Measurements from ENCODE around the gene COQ10A.

- TF ChIP-seq EZH2 (IDR thresholded peaks at IDR 0.05; ENCODE audit: insufficient read depth, poor library complexity, severe bottlenecking) (no peak), EZH2phosphoT487 (IDR thresholded peaks at IDR 0.05; ENCODE audit: insufficient read depth, low read depth) (no peak)
These were observed 7.9 kb upstream of the COQ10A start for GRCh38 chr12:56258820-56259183.
